ENCODE measurements around the gene CRTC1.
A peak's percentile ranks its signal among the peaks of the same experiment; 100 is the strongest.

Gene CRTC1

DNA sequence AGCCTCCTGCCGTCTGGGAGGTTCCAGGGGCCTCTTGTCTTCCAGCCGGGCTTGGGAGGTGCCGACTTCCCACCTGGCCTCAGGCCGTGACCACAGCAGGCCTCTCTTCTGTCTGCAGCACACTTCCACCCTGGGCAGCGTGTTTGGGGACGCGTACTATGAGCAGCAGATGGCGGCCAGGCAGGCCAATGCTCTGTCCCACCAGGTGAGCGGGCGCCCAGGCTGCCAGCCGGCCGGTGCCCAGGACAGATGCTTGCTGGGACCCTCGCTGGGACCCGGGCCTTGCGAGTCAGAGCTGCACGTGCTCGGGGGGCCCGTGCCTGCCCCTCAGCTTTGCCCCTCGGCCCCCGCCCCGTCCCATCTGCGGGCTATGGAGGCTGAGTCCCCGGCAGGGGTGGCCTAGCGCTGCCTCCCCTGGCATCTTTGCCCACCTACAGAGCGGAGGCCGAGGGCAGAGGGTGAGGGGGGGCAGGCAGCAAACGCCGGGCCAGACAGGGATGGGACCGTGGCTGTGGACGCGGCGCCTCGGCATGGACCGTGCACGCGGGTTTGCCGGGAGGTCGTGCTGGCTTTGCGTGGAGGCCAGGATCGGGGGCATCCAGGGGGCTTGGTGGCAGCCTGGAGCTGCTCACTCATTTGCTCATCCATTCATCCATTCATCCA is 91.4 kb downstream of the CRTC1 start:
- in situ Hi-C loops (cut with MboI; ENCODE audit: low pct_unique_long_range_greater_than_20kb, low sequenced_read_pairs, unreplicated experiment) = no loop called here
- TF ChIP-seq, protein P1, sequence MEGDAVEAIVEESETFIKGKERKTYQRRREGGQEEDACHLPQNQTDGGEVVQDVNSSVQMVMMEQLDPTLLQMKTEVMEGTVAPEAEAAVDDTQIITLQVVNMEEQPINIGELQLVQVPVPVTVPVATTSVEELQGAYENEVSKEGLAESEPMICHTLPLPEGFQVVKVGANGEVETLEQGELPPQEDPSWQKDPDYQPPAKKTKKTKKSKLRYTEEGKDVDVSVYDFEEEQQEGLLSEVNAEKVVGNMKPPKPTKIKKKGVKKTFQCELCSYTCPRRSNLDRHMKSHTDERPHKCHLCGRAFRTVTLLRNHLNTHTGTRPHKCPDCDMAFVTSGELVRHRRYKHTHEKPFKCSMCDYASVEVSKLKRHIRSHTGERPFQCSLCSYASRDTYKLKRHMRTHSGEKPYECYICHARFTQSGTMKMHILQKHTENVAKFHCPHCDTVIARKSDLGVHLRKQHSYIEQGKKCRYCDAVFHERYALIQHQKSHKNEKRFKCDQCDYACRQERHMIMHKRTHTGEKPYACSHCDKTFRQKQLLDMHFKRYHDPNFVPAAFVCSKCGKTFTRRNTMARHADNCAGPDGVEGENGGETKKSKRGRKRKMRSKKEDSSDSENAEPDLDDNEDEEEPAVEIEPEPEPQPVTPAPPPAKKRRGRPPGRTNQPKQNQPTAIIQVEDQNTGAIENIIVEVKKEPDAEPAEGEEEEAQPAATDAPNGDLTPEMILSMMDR (IDR thresholded peaks at IDR 0.05; ENCODE audit: extremely low read depth, insufficient read depth, missing control alignments) = no peak
- DNase-seq (ENCODE audit: low spot score) = no peak

DNA sequence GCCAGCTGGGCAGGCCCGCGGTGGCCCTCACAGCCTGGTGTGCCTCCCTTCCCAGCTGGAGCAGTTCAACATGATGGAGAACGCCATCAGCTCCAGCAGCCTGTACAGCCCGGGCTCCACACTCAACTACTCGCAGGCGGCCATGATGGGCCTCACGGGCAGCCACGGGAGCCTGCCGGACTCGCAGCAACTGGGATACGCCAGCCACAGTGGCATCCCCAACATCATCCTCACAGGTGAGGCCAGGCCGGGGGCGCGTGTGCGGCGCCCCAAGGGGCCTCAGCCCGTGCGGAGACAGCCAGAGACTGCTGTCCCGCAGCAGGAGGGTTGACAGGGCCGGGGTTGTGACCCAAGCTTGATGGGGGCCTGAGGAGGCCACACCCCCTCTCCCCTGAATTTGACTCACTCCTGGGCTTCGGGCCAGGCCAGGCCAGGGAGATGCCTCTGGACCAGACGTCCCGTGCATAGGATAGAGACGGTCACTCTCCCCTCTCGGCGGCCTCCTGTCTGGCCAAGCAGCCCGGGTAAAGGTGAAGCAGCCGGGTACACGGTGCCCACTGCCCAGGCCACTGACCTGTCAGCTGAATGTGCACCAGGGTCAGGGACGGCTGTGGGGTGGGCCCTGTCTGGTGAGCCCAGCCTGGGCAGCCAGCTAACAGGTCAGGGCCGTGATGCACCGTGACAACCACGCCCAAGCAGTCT is 92.3 kb downstream of the CRTC1 start:
- no peak for DNase-seq (ENCODE audit: low spot score)
- TF ChIP-seq, protein P1 (IDR thresholded peaks at IDR 0.05; ENCODE audit: extremely low read depth, insufficient read depth, missing control alignments) = no peak
- in situ Hi-C loops (cut with MboI; ENCODE audit: low pct_unique_long_range_greater_than_20kb, low sequenced_read_pairs, unreplicated experiment) = no loop called here

DNA sequence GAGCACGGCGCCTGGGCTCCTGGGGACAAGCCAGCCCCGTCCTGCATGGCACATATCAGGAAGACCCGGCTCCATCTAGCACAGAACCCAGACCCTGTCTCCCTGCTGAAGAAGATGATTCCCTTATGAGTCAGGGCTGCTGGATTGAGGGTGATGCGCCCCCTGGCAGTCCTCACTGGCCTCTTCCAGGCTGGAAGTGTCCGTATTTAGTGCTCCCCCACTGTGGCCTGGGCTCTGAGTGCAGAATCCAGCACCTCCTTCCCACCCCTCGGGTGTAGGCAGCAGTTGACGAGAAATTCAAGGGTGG is 92.8 kb downstream of the CRTC1 start:
- in situ Hi-C loops (cut with MboI; ENCODE audit: low pct_unique_long_range_greater_than_20kb, low sequenced_read_pairs, unreplicated experiment) = no loop called here
- TF ChIP-seq, protein P1 (IDR thresholded peaks at IDR 0.05; ENCODE audit: extremely low read depth, insufficient read depth, missing control alignments) = no peak
- DNase-seq (ENCODE audit: low spot score) = no peak

DNA sequence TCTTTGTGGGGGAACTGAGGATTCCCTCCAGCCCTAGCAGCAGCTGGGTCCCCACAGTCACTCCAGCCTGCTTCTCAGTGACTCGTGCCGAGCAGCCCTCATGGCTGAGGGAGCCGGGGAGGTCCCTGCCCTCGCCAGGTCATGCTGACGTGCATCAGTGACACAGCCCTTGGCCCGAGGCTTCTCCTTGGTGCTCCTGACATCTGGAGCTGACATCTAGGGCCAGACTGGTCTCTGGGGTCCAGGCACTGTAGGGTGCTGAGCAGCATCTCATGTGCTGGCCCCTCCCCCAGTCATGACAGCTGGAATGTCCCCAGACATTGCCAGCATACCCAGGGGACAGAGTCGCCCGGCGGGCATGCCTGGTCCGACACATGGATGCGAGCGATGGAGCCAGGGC is 93.3 kb downstream of the CRTC1 start:
- in situ Hi-C loops (cut with MboI; ENCODE audit: low pct_unique_long_range_greater_than_20kb, low sequenced_read_pairs, unreplicated experiment) = no loop called here
- TF ChIP-seq, protein P1 (IDR thresholded peaks at IDR 0.05; ENCODE audit: extremely low read depth, insufficient read depth, missing control alignments) = no peak
- DNase-seq (ENCODE audit: low spot score) = no peak

DNA sequence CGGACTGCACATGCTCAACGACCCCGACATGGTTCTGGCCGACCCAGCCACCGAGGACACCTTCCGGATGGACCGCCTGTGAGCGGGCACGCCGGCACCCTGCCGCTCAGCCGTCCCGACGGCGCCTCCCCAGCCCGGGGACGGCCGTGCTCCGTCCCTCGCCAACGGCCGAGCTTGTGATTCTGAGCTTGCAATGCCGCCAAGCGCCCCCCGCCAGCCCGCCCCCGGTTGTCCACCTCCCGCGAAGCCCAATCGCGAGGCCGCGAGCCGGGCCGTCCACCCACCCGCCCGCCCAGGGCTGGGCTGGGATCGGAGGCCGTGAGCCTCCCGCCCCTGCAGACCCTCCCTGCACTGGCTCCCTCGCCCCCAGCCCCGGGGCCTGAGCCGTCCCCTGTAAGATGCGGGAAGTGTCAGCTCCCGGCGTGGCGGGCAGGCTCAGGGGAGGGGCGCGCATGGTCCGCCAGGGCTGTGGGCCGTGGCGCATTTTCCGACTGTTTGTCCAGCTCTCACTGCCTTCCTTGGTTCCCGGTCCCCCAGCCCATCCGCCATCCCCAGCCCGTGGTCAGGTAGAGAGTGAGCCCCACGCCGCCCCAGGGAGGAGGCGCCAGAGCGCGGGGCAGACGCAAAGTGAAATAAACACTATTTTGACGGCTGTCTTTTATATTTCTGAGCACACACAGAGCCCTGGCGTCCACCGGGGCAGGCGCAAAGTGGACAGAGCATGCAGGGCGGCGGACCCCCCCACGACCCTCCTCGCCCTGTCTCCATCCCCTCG is 94.0 kb downstream of the CRTC1 start:
- in situ Hi-C loops (cut with MboI; ENCODE audit: low pct_unique_long_range_greater_than_20kb, low sequenced_read_pairs, unreplicated experiment) = no loop called here
- DNase-seq (ENCODE audit: low spot score) = no peak
- TF ChIP-seq, protein P1 (IDR thresholded peaks at IDR 0.05; ENCODE audit: extremely low read depth, insufficient read depth, missing control alignments) = no peak

DNA sequence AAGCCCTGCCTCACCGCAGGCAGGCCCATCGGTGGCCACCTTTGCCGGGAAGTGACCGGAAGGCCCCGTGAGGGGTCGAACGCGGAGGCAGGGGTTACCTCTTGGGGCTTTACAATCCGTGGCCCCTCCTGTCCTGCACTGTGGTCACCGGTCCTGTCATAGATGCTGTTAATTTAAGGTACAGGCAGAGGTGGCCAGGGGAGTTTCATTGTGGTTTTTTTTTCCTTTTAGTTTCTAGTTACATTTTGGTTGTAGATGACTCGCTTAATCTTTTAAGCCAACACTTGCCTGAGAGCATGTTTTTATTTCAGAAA is 94.6 kb downstream of the CRTC1 start:
- in situ Hi-C loops (cut with MboI; ENCODE audit: low pct_unique_long_range_greater_than_20kb, low sequenced_read_pairs, unreplicated experiment) = no loop called here
- peak; percentile 63 for DNase-seq (ENCODE audit: low spot score)

More for the DNA sequence above, 94.6 kb downstream of the CRTC1 start:
- TF ChIP-seq, protein P1 (IDR thresholded peaks at IDR 0.05; ENCODE audit: extremely low read depth, insufficient read depth, missing control alignments) = no peak
